ENCODE data around the gene SSNA1. TPM values are rescaled to one million over a fixed set of nuclear protein-coding genes. Genes with fewer than 3 reads are reported as not detected.
A peak's percentile ranks its signal among the peaks of the same experiment; 100 is the strongest.

SSNA1 gene
- total RNA-seq, 1 experiment from 2014 or later = 94.2 TPM

DNA sequence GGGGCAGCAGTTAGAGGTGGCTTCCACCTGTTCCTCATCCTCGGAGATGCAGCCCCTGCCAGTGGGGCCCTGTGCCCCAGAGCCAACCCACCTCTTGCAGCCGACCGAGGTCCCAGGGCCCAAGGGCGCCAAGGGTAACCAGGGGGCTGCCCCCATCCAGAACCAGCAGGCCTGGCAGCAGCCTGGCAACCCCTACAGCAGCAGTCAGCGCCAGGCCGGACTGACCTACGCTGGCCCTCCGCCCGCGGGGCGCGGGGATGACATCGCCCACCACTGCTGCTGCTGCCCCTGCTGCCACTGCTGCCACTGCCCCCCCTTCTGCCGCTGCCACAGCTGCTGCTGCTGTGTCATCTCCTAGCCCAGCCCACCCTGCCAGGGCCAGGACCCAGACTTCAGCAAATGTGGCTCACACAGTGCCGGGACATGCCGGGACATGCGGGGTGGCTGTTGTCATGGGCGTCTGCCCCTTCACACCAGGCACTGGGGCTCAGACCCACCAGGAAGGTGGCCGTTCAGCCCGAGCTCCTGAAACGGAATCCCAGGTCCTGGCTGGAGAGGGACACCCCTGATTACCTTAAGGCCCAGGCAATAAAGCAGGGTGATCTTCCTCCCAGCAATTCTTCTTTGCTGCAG, 37.3 kb downstream of the SSNA1 start:
- Histone ChIP-seq H3K9me3 (replicated peaks) (no peaks in the 10 kb centered on the region), H3K4me3 (no peak overlapping the region), H3K36me3 (peaks cover 3% of the 10 kb centered on the region; the same call in 1 of the 2 replicates), H3K27me3 (replicated peaks) (peaks cover 11% of the 10 kb centered on the region; the same call in 1 of the 2 replicates), H3K27ac (no peak overlapping the region), H3K4me1 (replicated peaks) (peaks cover 19% of the 10 kb centered on the region)
- no peak for DNase-seq (ENCODE audit: low read depth in 1 of 2, low spot score in 2 of 2)

- Histone ChIP-seq H3K36me3 (peaks cover 3% of the 10 kb centered on the region; the same call in 1 of the 2 replicates), H3K4me3 (no peak overlapping the region), H3K4me1 (replicated peaks) (peaks cover 19% of the 10 kb centered on the region), H3K27me3 (replicated peaks) (peaks cover 13% of the 10 kb centered on the region; the same call in 1 of the 2 replicates), H3K27ac (no peak overlapping the region), H3K9me3 (replicated peaks) (no peaks in the 10 kb centered on the region)
- no peak for DNase-seq (ENCODE audit: low read depth in 1 of 2, low spot score in 2 of 2)
These were observed 38.0 kb downstream of the SSNA1 start for GRCh38 chr9:137226338-137227053.

DNA sequence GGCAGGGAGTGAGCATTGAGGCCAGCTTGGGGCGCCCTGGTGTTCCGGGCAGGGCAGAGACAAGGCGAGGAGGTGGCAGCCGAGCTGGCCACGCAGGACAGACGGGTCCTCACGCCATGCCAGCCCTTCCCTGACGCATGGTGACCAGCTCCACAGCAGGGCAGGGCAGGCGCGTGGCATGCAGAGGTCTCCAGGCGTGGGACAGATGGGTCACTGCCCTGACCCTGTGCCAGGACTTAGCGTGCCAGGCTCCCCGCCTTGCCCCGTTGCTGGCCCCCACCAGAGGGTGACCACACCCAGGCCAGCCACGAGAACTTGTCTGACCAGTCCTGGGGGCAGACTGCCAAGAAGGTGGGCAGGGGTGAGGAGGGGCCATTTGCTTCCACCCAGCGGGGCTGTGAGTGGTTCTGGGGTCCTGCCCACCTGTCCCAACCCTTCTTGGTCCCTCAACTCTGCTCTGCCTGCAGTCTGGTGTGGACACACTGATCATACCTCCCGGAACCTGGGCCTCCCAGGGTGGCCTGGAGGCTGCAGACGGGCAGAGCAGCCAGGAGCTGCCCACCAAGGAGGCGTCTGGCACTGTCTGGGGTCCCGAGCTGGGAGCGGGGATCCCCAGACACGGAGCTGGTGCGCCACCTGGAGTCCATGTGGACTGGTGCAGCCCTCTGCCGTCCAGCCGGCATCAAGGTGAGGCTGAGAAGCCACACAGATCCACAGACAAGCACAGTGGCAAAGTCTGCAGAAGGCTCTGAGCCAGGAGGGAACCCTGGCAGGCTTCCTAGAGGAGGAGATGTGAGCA, 38.8 kb downstream of the SSNA1 start, which contains the start of gene RNF224:
Gene RNF224 (plus strand): TSS at position 449 of the 799 bp plus-strand sequence. CDS start 834 bp downstream, outside the sequence.
- H3K4me1 ChIP-seq (replicated peaks) = peaks cover 19% of the 10 kb centered on the region
- H3K36me3 ChIP-seq = peaks cover 3% of the 10 kb centered on the region; the same call in 1 of the 2 replicates
- no peak within 1 kb of the TSS for H3K4me3 ChIP-seq
- no peak within 1 kb of the TSS for H3K27ac ChIP-seq
- H3K9me3 ChIP-seq (replicated peaks) = no peaks in the 10 kb centered on the region
- H3K27me3 ChIP-seq (replicated peaks) = peaks cover 20% of the 10 kb centered on the region; the same call in 1 of the 2 replicates
- DNase-seq (ENCODE audit: low read depth in 1 of 2, low spot score in 2 of 2) = peak; percentile 55 to 74

- Histone ChIP-seq H3K36me3 (peaks cover 3% of the 10 kb centered on the region; the same call in 1 of the 2 replicates), H3K27me3 (replicated peaks) (peaks cover 28% of the 10 kb centered on the region)
These were observed 39.5 kb downstream of the SSNA1 start for GRCh38 chr9:137227853-137228505.

GRCh38 chr9:137228506-137228967, 40.1 kb downstream of the SSNA1 start:
- H3K4me3 ChIP-seq = no peak overlapping the region
- peaks cover 2% of the 10 kb centered on the region; the same call in 1 of the 2 replicates for H3K36me3 ChIP-seq
- H3K4me1 ChIP-seq (replicated peaks) = peaks cover 12% of the 10 kb centered on the region
- no peak for DNase-seq (ENCODE audit: low read depth in 1 of 2, low spot score in 2 of 2)
- H3K27ac ChIP-seq = no peak overlapping the region
- no peaks in the 10 kb centered on the region for H3K9me3 ChIP-seq (replicated peaks)
- H3K27me3 ChIP-seq (replicated peaks) = peaks cover 32% of the 10 kb centered on the region

More at GRCh38 chr9:137227853-137228505, 39.5 kb downstream of the SSNA1 start:
- no peak for DNase-seq (ENCODE audit: low read depth in 1 of 2, low spot score in 2 of 2)
- H3K4me1 ChIP-seq (replicated peaks) = peaks cover 14% of the 10 kb centered on the region
- H3K4me3 ChIP-seq = no peak overlapping the region
- H3K9me3 ChIP-seq (replicated peaks) = no peaks in the 10 kb centered on the region
- no peak overlapping the region for H3K27ac ChIP-seq

DNA sequence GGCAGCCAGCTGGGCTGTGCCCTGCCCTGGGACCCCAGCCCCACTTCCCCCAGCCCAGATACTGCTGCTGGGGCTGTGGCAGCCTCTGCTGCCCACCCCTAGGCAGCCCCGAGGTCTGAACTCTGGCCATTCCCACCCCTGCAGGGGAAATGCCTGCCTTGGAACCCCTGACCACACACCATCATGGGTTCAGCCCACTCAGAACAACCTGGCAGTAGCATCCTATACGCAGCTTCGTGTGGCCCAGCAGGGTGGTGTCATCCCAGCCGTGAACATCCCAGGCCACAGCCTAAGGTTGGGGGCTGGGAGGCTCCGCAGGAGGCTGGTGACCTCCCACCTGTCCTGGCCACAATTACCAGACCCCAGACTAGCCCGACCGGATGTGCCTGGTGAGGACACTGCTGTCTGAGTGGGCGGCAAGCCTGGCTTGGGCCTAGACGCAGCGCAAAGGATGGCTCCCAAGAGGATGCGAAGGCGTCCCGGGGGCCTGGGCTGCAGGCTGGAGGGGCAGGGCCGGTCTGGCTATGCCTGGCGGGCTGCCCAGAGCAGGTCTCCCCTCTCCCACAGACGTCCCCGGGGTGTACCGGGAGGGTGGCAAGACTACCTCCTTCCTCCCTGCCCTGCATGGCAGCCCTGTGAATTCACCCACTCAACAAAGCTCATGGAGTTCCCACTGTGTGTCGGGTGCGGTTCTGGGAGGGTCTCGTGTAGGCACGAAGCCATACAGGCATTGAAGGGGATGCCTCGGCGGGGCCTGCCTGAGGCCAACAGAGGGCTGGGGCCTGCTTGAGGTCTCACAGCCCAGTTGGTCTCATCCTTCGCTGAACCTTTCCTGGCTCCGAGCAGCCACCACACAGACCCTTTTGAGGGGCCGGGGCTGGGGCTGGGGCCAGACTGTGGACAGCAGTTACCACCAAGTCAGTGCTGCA, 40.8 kb downstream of the SSNA1 start:
- Histone ChIP-seq H3K27ac (no peak overlapping the region), H3K4me3 (no peak overlapping the region), H3K36me3 (no peaks in the 10 kb centered on the region), H3K4me1 (replicated peaks) (peaks cover 6% of the 10 kb centered on the region), H3K9me3 (replicated peaks) (no peaks in the 10 kb centered on the region), H3K27me3 (replicated peaks) (peaks cover 35% of the 10 kb centered on the region)
- no peak for DNase-seq (ENCODE audit: low read depth in 1 of 2, low spot score in 2 of 2)

DNA sequence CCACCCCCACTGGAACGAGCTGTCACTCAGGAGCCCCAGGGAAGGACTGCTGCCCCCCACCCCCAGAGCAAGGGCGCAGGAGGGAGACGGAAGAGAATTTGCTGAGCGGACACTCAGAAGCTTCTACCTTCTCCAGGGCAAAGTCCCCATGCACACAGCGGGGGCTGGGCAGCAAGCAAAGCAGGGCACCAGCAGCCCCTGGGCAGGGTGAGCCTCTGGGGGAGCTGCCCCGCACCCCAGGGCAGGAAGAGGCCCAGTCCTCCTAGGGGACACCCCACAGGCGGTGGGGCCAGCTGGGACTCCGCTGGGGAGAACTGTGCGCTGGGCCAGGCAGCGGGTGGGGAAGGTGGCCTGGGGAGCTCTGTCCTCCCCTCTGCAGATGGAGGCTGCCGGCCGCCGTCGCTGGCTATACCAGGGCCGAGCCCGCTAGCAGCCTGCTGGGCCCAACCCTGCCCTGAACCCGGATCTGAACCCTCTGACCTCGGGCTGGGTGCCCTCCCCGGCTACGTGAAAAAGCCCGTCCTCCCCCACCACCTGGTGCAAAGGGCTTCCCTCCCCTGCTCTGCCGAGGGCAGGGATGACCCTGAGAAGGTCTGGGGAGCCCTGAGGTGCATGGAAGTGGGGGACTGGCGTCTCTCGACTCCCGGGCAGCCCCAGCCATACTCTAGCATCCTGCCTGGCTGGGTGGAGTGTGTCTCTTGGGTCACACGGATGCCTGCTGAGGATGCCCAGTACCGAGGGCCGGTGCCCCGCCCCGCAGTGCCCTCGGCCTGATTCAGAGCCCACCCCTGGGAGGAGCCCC, 41.6 kb downstream of the SSNA1 start:
- no peaks in the 10 kb centered on the region for H3K9me3 ChIP-seq (replicated peaks)
- peaks cover 5% of the 10 kb centered on the region for H3K4me1 ChIP-seq (replicated peaks)
- H3K27me3 ChIP-seq (replicated peaks) = peaks cover 39% of the 10 kb centered on the region
- H3K36me3 ChIP-seq = no peaks in the 10 kb centered on the region
- DNase-seq (ENCODE audit: low read depth in 1 of 2, low spot score in 2 of 2) = no peak
- H3K4me3 ChIP-seq = no peak overlapping the region
- H3K27ac ChIP-seq = no peak overlapping the region

DNA sequence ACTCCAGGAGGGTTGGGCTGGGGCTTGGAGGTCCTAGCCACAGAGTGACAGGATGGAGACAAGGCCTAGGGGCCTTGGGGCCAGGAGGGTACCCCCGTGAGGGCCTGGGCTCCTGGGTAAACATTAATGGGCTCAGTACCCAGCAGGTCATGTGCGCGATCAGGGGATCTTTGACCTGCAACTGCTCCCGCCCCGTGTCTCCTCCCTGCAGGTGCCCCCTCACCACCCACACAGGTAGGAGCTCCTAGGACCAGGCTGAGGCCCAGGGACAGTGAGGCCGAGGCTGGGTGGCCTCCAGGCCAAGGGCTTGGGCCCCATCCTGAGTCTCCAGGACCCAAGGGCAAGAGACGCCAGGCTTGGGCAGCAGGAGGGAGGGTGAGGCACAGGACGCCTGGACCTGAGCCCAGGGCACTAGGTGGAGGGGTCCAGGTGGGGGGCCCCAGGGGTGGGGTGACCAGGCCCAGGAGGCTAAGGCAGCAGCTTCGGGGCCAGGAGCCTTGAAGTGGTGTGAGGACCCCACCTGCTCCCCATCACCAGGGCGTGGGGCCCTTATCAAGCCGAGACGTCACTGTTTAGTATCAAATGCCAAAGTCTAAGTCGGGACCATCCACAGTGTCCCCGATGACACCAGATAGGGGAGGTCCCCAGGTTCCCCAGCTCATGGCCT, 42.4 kb downstream of the SSNA1 start, which contains the start of gene SLC34A3:
Gene SLC34A3 (plus strand): TSS at position 197 of the 667 bp plus-strand sequence. CDS start 802 bp downstream, outside the sequence.
- DNase-seq (ENCODE audit: low read depth in 1 of 2, low spot score in 2 of 2) = no peak
- no peaks in the 10 kb centered on the region for H3K9me3 ChIP-seq (replicated peaks)
- no peak within 1 kb of the TSS for H3K27ac ChIP-seq
- peaks cover 39% of the 10 kb centered on the region for H3K27me3 ChIP-seq (replicated peaks)
- no peak within 1 kb of the TSS for H3K4me3 ChIP-seq
- H3K36me3 ChIP-seq = no peaks in the 10 kb centered on the region
- H3K4me1 ChIP-seq (replicated peaks) = peaks cover 5% of the 10 kb centered on the region

GRCh38 chr9:137231372-137232039, 43.0 kb downstream of the SSNA1 start:
- Histone ChIP-seq H3K36me3 (no peaks in the 10 kb centered on the region), H3K9me3 (replicated peaks) (no peaks in the 10 kb centered on the region), H3K4me3 (no peak overlapping the region), H3K27ac (no peak overlapping the region), H3K4me1 (replicated peaks) (peaks cover 8% of the 10 kb centered on the region), H3K27me3 (replicated peaks) (peaks cover 39% of the 10 kb centered on the region)
- DNase-seq (ENCODE audit: low read depth in 1 of 2, low spot score in 2 of 2) = no peak

- DNase-seq (ENCODE audit: low read depth in 1 of 2, low spot score in 2 of 2) = no peak
- Histone ChIP-seq H3K36me3 (no peaks in the 10 kb centered on the region), H3K9me3 (replicated peaks) (no peaks in the 10 kb centered on the region), H3K27ac (no peak overlapping the region), H3K27me3 (replicated peaks) (peaks cover 39% of the 10 kb centered on the region), H3K4me3 (no peak overlapping the region), H3K4me1 (replicated peaks) (peaks cover 12% of the 10 kb centered on the region)
These were observed 43.6 kb downstream of the SSNA1 start for GRCh38 chr9:137232101-137232500.

- peaks cover 8% of the 10 kb centered on the region for H3K4me1 ChIP-seq (replicated peaks)
- H3K9me3 ChIP-seq (replicated peaks) = no peaks in the 10 kb centered on the region
- H3K4me3 ChIP-seq = no peak overlapping the region
- H3K27ac ChIP-seq = no peak overlapping the region
- DNase-seq (ENCODE audit: low read depth in 1 of 2, low spot score in 2 of 2) = no peak
- no peaks in the 10 kb centered on the region for H3K36me3 ChIP-seq
- peaks cover 39% of the 10 kb centered on the region for H3K27me3 ChIP-seq (replicated peaks)
These were observed 44.0 kb downstream of the SSNA1 start for GRCh38 chr9:137232510-137232909.

Measured in SJSA1 (cell line).